Measurements from ENCODE around the gene TBC1D5. TPM values are rescaled to one million over a fixed set of nuclear protein-coding genes. Genes with fewer than 3 reads are reported as not detected.

Gene TBC1D5
- polyA plus RNA-seq, 2 of the 4 experiments (the other 2 are of a cell fraction): 36.7 to 72.2 TPM

GRCh38 chr3:17116007-17116600, 626.3 kb downstream of the TBC1D5 start:
- no peaks in the 10 kb centered on the region for H3K9me3 ChIP-seq
- FAIRE-seq: no peak
- ATAC-seq: no peak
- WGBS (ENCODE audit: missing lambda C conversion rate): 86% methylated on average over 8 of the region's 8 CpGs
- no peak for TF ChIP-seq ELK1 (IDR thresholded peaks at IDR 0.05; ENCODE audit: low read depth, low read length)
- peak; percentile 17 to 50; a peak in 2 of 4 replicates for TF ChIP-seq CEBPB (IDR thresholded peaks at IDR 0.05)
- POLR2A ChIA-PET: no interaction called here
- no peak overlapping the region for H3K4me2 ChIP-seq
- no peak for DNase-seq (ENCODE audit: low read depth in 1 of 2, low spot score in 1 of 2)
- no peak overlapping the region for H3K27ac ChIP-seq
- CTCF ChIA-PET: no interaction called here
- no peaks in the 10 kb centered on the region for H3K4me1 ChIP-seq
- H3K4me3 ChIP-seq: no peak overlapping the region

GRCh38 chr3:17115186-17115585, 627.2 kb downstream of the TBC1D5 start:
- no peak for DNase-seq (ENCODE audit: low read depth in 1 of 2, low spot score in 1 of 2)
- CTCF ChIA-PET: interaction anchor here (0.6 to 0.7 kb wide), 2 partner anchors 296 to 1555 kb away, joined by 3 read pairs; no protein-coding TSS in a partner anchor
- Histone ChIP-seq H3K4me1 (no peaks in the 10 kb centered on the region), H3K27ac (no peak overlapping the region), H3K4me2 (no peak overlapping the region), H3K4me3 (no peak overlapping the region), H3K9me3 (no peaks in the 10 kb centered on the region)
- ATAC-seq: 0 out of 6 replicates have a peak, but pooled peaks of 1 of the 2 experiments have one; percentile 19
- TF ChIP-seq FOSL2 (IDR thresholded peaks at IDR 0.05) (no peak), FOSL2 (CRISPR knock-in tag; IDR thresholded peaks at IDR 0.05) (no peak), E2F6 (IDR thresholded peaks at IDR 0.05; ENCODE audit: borderline replicate concordance, low read depth) (no peak), CHD4 (IDR thresholded peaks at IDR 0.05; ENCODE audit: borderline replicate concordance) (no peak), TP53 (CRISPR knock-in tag; IDR thresholded peaks at IDR 0.05) (no peak), SMC3 (IDR thresholded peaks at IDR 0.05) (no peak), RCOR1 (IDR thresholded peaks at IDR 0.05; ENCODE audit: low read depth, low read length) (no peak), HMGXB4 (CRISPR knock-in tag; IDR thresholded peaks at IDR 0.05; ENCODE audit: borderline replicate concordance) (no peak), PBX3 (IDR thresholded peaks at IDR 0.05) (no peak), USF2 (IDR thresholded peaks at IDR 0.05) (no peak), ZFP36 (IDR thresholded peaks at IDR 0.05; ENCODE audit: borderline replicate concordance, partially characterized antibody) (no peak), TFCP2L1 (CRISPR knock-in tag; IDR thresholded peaks at IDR 0.05) (no peak), HOXB13 (CRISPR knock-in tag; IDR thresholded peaks at IDR 0.05; ENCODE audit: low read depth) (no peak), MAZ (IDR thresholded peaks at IDR 0.05; ENCODE audit: borderline replicate concordance, low read depth, low read length) (no peak), FOXS1 (CRISPR knock-in tag; IDR thresholded peaks at IDR 0.05) (no peak), POLR2A (IDR thresholded peaks at IDR 0.05; ENCODE audit: low read length) (no peak), MYC (IDR thresholded peaks at IDR 0.05; ENCODE audit: borderline replicate concordance, low read length) (no peak), FOSB (CRISPR knock-in tag; IDR thresholded peaks at IDR 0.05) (no peak), PHF8 (IDR thresholded peaks at IDR 0.05; ENCODE audit: borderline replicate concordance, low read depth) (no peak)
- TF ChIP-seq, protein P1, sequence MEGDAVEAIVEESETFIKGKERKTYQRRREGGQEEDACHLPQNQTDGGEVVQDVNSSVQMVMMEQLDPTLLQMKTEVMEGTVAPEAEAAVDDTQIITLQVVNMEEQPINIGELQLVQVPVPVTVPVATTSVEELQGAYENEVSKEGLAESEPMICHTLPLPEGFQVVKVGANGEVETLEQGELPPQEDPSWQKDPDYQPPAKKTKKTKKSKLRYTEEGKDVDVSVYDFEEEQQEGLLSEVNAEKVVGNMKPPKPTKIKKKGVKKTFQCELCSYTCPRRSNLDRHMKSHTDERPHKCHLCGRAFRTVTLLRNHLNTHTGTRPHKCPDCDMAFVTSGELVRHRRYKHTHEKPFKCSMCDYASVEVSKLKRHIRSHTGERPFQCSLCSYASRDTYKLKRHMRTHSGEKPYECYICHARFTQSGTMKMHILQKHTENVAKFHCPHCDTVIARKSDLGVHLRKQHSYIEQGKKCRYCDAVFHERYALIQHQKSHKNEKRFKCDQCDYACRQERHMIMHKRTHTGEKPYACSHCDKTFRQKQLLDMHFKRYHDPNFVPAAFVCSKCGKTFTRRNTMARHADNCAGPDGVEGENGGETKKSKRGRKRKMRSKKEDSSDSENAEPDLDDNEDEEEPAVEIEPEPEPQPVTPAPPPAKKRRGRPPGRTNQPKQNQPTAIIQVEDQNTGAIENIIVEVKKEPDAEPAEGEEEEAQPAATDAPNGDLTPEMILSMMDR (IDR thresholded peaks at IDR 0.05): no peak
- TF ChIP-seq, protein P2, sequence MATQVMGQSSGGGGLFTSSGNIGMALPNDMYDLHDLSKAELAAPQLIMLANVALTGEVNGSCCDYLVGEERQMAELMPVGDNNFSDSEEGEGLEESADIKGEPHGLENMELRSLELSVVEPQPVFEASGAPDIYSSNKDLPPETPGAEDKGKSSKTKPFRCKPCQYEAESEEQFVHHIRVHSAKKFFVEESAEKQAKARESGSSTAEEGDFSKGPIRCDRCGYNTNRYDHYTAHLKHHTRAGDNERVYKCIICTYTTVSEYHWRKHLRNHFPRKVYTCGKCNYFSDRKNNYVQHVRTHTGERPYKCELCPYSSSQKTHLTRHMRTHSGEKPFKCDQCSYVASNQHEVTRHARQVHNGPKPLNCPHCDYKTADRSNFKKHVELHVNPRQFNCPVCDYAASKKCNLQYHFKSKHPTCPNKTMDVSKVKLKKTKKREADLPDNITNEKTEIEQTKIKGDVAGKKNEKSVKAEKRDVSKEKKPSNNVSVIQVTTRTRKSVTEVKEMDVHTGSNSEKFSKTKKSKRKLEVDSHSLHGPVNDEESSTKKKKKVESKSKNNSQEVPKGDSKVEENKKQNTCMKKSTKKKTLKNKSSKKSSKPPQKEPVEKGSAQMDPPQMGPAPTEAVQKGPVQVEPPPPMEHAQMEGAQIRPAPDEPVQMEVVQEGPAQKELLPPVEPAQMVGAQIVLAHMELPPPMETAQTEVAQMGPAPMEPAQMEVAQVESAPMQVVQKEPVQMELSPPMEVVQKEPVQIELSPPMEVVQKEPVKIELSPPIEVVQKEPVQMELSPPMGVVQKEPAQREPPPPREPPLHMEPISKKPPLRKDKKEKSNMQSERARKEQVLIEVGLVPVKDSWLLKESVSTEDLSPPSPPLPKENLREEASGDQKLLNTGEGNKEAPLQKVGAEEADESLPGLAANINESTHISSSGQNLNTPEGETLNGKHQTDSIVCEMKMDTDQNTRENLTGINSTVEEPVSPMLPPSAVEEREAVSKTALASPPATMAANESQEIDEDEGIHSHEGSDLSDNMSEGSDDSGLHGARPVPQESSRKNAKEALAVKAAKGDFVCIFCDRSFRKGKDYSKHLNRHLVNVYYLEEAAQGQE (IDR thresholded peaks at IDR 0.05): no peak
- 69% methylated on average over 3 of the region's 3 CpGs for WGBS (ENCODE audit: missing lambda C conversion rate)
- FAIRE-seq: no peak
- POLR2A ChIA-PET: no interaction called here

Data from A549 (cell line).